ENCODE measurements around the gene F2RL3.

The F2RL3 gene

DNA sequence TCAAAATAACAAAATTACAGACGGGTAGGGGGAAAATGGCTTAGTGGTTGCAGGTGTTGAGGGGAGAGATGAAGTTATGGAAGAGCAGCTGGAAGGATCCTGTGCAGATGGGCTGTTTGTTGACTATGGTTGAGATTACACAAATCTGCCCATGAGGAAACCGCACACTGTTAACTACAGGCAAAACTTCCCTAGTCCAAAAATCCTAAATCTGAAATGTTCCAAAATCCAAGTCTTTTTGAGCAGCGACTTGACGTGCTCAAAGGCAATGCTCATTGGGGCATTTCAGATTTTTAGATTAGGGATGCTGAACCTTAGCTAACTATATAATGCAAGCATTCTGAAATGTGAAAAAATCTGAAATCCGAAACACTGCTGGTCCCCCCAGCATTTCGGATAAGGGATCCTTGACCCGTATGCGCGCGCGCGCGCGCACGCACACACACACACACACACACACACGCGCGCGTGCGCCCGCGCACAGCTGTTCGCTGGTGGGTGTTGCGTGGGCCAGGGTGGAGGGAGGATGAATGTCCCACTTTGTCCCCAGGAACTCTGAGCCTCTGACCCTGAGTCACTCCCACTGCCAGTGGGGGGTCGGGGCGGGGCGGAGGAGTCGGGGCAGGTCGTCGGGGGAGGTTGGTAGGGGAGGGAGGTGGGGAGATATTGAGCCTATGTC lies 6.8 kb downstream of the F2RL3 start:
- no peak for DNase-seq (ENCODE audit: low spot score)

DNA sequence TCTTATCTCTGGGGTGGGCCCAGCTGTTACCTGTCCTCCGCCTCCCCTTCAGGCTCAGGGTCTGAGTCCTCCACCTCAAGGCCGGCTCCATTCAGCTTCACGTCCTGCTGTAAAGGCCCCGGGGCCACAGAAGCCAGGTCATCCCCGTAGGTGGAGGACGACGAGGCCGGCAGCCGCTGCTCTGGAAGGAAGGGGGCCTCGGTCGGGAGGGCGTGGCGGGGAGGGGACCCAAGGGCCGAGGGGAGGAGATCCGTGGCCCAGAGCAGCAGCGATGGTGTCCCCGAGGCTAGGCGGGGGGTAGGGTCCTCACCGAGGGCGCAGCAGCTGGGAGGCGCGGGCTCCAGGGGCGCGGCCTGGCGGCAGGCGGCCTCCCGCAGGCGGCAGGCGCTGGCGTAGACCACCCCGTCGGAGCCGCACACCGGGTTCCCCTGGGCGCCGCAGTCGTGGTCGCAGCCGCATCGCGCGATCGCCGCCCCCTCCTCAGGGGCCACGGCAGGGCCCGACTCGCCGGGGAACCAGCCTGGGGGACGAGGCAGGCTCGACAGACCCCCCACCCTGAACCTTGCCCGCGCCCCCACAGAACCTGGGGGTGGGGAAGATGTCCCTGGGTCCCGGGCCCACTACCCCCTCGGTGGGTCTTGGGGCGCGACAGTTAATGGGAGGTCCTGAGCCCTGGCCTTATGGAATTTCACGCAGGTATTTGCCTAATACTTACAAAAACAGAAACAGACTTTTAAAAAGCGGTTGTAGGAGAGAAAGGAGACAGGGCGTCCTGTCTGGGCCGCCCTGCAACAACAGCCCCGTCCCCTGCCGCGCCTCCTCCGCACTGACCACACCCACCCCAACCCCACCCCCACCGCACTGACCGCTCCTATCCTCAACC lies 7.6 kb downstream of the F2RL3 start:
- peak; percentile 55 for DNase-seq (ENCODE audit: low spot score)

DNA sequence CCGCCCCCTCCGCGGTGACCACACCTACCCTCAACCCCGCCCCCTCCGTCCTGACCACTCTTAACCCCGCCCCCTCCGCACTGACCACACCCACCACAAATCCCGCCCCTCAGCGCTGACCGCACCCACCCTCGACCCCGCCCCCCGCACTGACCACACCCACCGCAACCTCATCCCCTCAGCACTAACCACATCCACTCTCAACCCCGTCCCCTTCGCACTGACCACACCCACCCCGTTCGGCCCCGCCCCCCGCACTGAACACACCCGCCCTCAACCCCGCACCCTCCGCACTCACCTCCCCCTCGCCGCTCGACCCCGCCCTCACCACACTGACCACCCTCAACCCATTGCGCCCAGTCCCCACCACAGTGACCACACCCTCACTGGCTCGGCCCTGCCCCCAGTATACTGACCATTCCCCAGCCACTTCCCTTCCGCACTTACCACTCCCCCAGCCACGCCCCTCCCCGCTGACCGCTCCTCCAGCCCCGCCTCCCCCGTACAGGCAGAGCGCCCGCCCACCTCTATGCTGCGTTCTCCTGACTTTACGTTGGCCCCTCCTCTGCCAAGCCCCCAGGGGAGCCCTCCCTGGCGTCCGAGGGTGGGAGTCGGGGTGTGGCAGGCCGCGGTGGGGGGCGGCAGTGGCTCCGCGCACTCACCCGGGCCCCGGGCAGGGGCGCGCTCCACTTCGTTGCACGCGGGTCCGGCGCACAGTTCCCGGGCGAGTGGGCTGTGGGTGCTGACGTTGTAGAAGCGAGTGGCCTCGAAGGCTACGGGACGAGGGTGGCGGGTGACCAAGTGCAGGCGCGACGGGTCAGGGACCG lies 8.4 kb downstream of the F2RL3 start:
- peak; percentile 90 for DNase-seq (ENCODE audit: low spot score)

DNA sequence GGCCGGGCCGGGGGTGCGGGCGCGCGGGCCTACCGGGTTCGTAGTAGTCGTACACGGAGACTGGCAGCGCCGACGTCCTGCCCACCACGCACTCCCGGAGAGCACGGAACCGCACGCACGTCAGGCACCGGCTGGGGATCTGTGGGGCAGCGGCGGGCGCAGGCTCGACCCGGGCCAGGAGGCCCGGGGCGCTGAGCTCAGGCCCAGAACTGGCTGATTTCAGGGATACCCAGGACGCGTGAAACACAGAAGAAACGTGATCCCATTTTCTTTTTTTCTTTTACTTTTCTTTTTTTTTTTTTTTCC lies 9.0 kb downstream of the F2RL3 start:
- no peak for DNase-seq (ENCODE audit: low spot score)

DNA sequence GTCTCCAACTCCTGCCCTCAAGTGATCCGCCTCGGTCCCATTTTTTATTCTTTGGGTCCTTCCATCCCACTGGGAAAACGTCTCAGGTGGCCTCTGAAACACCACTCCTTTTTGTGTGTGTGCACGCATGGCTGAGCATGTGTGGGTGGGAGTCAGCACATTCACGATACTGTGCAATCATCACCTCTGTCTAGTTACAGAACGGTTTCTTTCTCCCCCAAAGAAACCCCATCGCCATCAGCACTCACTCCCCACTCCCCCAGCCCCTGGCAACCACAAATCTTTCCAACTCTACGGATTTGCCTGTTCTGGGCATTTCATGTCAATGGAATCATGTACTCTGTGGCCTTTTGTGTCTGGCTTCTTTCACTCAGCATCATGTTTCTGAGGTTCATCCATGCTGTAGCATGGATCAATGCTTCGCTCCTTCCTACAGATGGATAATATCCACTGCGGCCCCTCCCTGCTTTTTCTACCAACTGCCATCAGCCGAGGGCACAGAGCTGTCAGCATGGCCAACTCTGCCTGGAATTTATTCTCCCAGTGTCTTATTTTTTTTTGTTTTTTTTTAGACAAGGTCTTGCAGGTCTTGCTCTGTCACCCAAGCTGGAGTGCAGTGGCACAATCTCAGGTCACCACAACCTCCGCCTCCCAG lies 9.7 kb downstream of the F2RL3 start:
- no peak for DNase-seq (ENCODE audit: low spot score)

DNA sequence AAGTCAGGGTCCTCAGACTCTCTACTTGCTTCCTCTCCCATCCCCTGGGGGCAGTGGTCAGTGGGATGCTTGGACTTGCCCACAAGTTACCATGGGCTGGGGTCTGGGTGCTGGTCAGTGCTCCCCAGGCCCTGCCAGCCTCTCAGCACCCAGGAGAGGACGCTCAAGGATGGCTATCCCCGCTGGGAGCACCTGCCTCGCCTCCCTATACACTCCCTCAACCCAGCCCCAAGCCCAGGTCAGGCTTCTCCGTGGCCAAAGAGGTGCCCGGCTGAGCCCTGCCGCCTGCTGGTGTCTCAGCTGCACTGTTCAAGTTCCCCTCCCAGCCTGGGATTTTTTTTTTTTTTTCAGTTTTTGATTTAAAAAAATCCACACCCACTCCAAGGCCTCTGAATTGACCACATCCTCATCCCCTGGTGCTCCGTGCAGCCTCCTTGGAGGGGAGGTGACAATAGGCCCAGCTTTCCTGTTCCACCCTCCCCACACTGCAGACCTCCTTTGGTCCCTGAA lies 10.8 kb downstream of the F2RL3 start:
- DNase-seq (ENCODE audit: low spot score), result peak; percentile 44

DNA sequence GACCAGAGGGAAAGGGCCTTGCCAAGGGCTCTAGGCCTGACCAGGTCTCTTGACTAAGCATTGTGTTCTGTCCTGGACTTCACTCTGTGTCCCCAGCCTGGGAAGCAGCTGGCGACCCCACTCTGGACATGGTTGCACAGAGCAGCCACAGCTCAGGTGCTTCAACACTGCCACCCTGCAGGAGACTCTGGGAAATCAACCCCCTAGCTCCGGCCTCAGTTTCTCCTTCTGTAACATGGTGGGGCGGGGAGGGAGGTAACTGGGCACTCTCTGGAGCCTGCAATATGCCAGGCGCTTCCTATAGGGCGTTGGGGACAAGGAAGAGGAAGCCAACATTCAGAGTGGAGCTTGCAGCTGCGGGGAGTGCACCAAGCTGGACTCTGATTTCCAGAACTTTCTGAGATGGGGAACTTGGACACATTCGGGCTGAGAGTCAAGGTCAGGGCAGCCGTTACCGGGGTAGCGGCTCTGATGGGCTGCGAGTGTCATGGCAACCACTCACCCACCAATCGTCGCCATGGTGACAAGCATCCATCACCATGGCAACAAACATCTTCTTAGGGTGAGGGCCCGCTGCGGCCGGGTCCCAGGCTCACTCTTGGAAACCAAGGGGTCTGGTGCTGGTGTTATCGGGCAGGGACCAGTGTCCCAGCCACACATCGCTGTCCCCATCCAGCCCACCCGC lies 12.8 kb downstream of the F2RL3 start:
- no peak for DNase-seq (ENCODE audit: low spot score)

DNA sequence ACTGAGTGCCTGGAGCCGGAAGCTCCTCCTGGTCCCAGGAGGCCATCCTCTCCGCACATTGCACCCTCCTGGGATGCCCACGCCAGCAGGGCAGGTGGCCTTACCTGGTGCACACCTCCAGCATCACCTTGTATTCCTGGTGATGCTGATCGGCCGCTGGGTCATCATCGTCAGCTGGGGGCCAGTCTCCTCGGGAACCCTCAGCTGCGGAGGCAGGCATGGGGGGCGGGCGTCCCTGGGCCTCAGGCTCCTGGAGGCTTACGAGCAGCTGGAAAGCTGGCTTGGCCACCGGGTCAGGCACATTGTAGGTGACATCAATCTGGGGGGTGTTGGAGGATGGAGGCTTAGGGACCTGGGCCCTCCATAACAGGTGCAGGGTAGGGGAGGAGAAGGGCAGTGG lies 13.7 kb downstream of the F2RL3 start:
- no peak for DNase-seq (ENCODE audit: low spot score)

DNA sequence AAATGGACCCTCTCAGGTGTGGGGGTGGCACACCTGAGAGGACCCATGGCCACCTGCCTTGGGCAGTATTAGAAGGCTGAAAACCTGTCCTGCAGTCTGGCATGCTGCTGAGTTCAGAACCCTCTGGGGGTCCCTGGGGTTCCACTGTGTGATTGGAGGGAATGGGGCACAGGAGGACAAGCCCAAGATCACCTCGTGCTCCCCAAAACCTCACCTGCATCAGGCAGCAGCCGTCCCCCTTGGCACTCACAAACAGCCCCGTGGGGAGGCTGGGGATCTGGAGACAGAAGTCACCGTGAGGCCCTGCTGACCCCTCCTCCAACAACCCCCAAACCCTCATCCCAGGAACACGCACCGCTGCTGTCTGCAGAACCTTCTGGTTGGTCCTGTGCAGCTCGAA lies 14.5 kb downstream of the F2RL3 start:
- DNase-seq (ENCODE audit: low spot score), result no peak

DNA sequence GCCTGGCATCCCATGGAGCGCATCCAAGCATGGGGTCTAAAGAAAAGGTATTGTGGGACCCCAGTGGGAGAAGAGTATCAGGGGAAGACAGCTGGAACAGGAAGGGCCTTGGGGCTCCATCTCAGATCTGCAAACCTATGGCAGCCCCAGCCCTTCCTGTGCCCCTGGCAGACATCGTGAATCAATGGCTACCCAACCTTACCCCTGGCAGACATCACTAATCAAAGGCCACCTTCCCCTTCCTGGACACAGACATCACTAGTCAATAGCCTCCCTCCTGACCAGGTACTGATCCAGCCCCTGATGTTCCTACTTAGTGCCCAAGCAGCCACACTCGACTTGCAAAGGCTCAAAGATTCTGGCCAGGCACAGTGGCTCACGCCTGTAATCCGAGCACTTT lies 15.8 kb downstream of the F2RL3 start:
- no peak for DNase-seq (ENCODE audit: low spot score)

DNA sequence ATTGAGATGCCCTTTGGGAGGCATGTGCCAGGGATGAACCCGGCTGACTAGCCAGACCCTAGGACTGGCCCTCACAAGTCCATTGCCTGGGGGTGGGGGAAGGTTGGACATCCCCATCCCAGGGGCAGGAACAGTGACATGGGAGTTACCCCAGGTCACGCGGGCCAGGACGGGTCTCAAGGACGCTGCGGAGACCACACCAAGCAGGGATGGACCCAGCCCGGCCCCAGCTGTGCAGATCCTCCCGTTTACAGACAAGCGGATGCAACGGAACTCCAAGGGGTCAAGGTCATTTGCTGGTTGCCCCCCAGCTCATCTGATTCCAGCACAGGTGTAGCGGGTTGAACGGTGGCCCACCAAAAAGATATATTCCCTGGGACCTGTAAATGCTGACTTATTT lies 20.0 kb downstream of the F2RL3 start:
- DNase-seq (ENCODE audit: low spot score), result no peak

DNA sequence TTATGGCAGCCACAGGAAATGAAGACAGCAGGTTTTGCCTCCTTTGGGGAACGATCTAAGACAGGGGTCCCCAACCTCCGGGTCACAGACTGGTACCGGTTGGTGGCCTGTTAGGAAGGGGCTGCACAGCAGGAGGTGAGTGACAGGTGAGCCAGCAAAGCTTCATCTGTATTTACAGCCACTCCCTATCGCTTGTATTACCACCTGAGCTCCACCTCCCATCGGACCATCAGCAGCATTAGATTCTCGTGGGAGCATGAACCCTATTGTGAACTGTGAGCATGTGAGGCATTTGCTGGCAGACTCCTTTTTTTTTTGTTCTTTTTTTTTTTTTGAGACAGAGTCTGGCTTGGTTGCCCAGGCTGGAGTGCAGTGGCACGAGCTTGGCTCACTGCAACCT lies 22.2 kb downstream of the F2RL3 start:
- DNase-seq (ENCODE audit: low spot score), result no peak

DNA sequence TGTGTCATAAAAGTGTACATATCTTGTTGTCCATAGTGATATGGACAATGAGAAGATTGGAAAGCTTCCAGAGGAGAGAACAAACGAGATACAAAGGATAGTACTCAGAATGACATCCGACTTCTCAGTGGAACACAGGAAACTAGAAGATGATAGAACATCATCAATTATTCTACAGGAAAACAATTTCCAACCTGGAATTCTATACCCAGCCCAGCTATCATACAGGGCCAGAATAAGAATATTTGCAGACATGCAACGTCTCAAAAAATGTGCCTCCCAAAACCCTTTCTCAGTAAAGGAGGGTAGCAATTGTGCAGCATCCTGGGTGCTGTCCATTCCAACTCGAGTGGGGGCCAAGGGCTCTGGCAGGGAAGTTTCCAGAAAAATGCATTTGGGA lies 24.0 kb downstream of the F2RL3 start:
- DNase-seq (ENCODE audit: low spot score), result no peak

DNA sequence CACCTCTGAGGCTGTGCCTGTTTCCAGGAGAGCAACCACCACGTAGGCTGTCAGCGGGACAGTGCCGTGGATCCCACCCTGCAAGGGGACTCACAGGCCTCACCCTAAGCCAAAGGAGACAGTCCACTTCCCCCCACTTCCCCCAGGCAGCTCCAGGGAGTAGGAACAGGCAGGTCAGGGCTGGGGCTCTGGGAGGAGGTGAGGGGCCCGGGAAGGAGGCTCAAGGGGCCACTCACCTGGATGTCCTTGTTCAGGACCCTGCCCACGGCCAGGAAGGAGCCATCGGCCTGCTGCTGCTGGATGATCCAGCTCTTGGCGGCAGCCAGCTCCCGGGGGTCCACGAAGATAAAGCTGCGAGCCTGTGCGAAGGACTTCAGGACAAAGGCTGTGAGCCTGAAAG lies 25.6 kb downstream of the F2RL3 start:
- no peak for DNase-seq (ENCODE audit: low spot score)

DNA sequence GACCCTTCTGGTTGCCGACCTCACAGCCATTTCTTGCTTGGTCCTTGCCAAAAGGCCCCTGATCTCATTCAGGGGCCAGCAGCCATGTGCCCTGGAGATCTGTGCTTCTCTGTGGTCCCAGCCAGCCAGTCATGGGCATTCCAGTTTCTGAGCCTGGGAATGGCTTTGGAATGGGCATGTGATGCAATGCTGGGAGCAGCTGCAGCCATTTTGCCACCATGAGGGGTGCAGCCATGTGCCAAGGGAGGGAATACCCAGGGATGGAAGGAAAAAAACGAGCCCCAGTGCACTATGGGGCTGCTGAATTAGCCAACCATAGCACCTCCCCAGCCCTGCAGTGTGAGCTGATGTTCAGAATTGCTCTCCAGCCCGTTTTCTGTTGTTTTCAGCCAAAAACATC lies 26.3 kb downstream of the F2RL3 start:
- DNase-seq (ENCODE audit: low spot score), result no peak

DNA sequence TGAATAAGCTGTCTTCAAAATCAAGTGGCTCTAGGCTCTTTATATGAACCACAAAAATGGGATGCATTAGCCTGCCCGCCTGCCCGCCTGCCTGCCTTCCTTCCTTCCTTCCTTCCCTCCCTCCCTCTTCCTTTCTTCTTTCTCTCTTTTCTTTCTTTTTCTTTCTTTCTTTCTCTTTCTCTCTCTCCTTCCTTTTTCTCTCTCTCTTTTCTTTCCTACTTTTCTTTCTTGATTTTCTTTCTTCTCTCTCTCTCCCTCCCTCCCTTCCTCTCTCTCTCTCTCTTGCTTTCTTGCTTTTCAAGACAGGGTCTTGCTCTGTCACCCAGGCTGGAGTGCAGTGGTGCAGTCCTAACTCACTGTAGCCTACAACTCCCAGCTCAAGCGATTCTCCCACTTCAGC lies 26.9 kb downstream of the F2RL3 start:
- DNase-seq (ENCODE audit: low spot score), result no peak

DNA sequence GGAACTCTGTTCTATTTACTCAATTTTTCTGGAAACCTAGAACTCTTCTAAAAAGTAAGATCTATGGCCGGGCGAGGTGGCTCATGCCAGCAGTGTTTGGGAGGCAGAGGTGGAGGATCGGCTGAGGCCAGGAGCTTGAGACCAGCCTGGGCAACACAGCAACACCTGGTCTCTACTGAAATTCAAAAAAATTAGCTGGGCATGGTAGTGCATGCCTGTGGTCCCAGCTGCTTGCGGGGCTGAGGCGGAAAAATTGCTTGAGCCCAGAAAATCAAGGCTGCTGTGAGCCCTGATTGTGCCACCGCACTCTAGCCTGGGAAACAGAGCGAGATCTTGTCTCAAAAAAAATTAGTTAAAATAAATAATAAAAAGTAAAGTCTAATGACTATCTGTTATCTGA lies 28.6 kb downstream of the F2RL3 start:
- DNase-seq (ENCODE audit: low spot score), result no peak

DNA sequence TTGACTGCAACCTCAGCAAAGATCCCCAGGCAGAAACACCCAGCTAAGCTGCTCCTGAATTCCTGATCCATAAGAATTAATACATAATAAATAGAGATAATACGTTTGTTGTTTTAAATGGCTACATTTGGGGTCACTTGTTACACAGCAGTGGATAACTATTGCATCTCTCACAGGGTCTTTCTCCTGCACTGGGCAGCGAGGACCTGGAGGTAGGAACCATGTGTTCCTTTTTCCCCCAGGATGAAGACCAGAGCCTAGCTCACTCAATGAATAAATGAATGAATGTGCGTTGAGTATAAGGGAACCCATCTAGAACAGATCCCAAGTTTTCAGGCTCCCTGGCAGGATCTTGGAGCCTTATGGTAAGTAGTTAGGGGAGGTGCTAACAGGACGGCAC lies 30.7 kb downstream of the F2RL3 start:
- DNase-seq (ENCODE audit: low spot score), result no peak

DNA sequence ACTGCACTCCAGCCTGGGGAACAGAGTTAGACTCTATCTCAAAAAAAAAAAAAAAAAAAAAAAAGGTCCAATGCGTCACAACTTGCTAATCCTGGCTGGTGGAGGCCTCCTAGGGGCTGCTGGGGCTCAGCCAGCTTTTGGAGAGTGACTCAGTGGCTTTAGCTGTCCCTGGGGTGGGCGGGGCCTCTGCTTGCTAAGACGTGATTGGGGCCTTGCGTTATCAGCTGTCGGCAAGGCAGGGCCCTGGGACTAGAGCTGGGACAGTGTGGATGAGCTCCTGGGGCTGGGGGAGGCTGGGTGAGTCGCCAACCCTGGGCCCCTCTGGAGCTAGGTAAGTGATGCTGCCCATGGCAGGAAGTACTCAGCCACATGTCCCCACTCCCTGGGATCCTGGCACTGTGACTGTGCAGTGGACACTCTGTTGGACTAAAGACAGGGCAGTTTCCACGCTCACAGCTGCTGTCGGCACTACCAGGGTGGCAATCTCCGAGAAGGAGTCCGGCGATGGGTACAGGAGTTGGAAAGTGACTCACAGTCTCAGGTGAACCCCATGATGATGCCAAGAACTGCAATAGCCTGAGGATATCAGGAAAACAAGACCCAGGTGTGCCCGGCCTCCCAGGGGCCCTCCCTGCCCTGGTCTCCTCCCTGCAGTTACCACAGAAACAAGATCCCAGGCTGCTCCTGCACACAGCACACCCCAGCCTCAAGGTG lies 32.2 kb downstream of the F2RL3 start:
- DNase-seq (ENCODE audit: low spot score), result no peak

DNA sequence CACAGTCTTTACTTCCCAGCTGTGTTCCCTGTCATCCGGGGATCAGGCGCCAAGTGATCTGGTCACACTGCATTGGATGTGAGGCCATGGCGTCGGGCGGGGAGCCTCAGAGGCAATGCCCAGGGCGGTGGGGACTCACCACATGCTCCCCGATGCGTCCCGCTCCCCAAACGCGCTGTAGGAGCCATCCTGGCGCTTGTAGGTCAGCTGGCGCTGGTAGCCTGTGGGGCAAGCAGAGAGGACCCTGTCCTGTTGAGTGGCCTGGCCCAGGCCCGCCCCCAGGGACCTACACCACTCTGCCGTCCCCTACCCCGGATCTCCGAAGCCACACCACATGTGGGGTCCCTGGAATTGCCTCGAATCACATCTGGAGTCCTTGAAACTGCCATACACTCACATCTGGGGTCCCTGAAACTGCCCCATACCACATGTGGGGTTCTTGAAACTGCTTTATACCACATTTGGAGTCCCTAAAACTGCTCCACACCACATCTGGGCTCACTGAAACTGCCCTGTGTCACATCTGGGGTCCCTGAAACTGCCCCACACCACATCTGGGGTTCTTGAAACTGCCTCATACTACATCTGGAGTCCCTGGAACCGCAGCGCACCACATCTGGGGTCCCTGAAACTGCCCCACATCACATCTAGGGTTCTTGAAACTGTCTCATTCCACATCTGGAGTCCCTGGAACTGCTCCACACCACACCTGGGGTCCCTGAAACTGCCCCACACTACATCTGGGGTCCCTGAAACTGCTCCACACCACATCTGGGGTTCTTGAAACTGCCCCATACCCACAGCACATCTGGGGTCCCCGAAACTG lies 33.2 kb downstream of the F2RL3 start:
- DNase-seq (ENCODE audit: low spot score), result no peak

Data from SW480 (cell line).